Keratinocyte (primary cell): ENCODE data around the gene RBCK1. TPM values are rescaled to one million over a fixed set of nuclear protein-coding genes. Genes with fewer than 3 reads are reported as not detected.
A peak's percentile ranks its signal among the peaks of the same experiment; 100 is the strongest.

Experiments used
- DNase-seq: peaks from one replicate; pipeline ENCODE4 v3.0.0-alpha.2; 2011; ENCODE audit warnings: low read depth, missing footprints, low spot score
- FAIRE-seq: peaks from 2 replicates; lab custom pipeline; 2011; peaks lifted over from hg19 to GRCh38; lab: Jason Lieb, UNC
- H2AFZ ChIP-seq: 2 replicates; pipeline ENCODE4 v1.6.0; 2012; ENCODE audit warnings: low read length, control low read depth, inconsistent platforms; ENCODE audit not compliant: control insufficient read depth
- H3K27ac ChIP-seq: 2 replicates; pipeline ENCODE4 v1.5.1; 2011; ENCODE audit warnings: low read length; ENCODE audit not compliant: control insufficient read depth, insufficient read depth
- H3K27me3 ChIP-seq: 3 replicates; pipeline ENCODE4 v1.6.0; 2011; ENCODE audit warnings: low read length; ENCODE audit not compliant: control insufficient read depth, insufficient read depth; ENCODE audit errors: extremely low read depth
- H3K36me3 ChIP-seq, 2 experiments: 2 replicates in 1 of 2; 3 replicates in 1 of 2; pipeline ENCODE4 v1.5.1; 2011; ENCODE audit warnings: low read length in 2 of 2, mild to moderate bottlenecking in 1 of 2; ENCODE audit not compliant: control insufficient read depth in 2 of 2, insufficient read depth in 2 of 2; ENCODE audit errors: extremely low read depth in 1 of 2
- H3K4me1 ChIP-seq: 3 replicates; pipeline ENCODE4 v1.5.1; 2011; ENCODE audit warnings: low read length; ENCODE audit not compliant: control insufficient read depth, insufficient read depth; ENCODE audit errors: extremely low read depth
- H3K4me2 ChIP-seq: 3 replicates; pipeline ENCODE4 v1.6.0; 2011; ENCODE audit warnings: low read depth, low read length; ENCODE audit not compliant: control insufficient read depth, insufficient read depth; ENCODE audit errors: extremely low read depth
- H3K4me3 ChIP-seq, 3 experiments: fragments of 200-600 bp in 1 of 3; sonication (generic) in 1 of 3; 2 replicates in 2 of 3; 3 replicates in 1 of 3; pipeline ENCODE4 v1.5.1; 2011 to 2016; ENCODE audit warnings: low read length in 3 of 3, mild to moderate bottlenecking in 3 of 3, control low read depth in 2 of 3, inconsistent platforms in 1 of 3, low read depth in 1 of 3, mixed read lengths in 1 of 3, mixed run types in 1 of 3, moderate library complexity in 1 of 3; ENCODE audit not compliant: control insufficient read depth in 2 of 3, insufficient read depth in 2 of 3; ENCODE audit errors: extremely low read depth in 1 of 3
- H3K79me2 ChIP-seq: 2 replicates; pipeline ENCODE4 v1.6.0; 2012; ENCODE audit warnings: low read length; ENCODE audit not compliant: control insufficient read depth, insufficient read depth
- H3K9ac ChIP-seq: 3 replicates; pipeline ENCODE4 v1.6.0; 2011; ENCODE audit warnings: low read length; ENCODE audit not compliant: control insufficient read depth, insufficient read depth; ENCODE audit errors: extremely low read depth
- H3K9me1 ChIP-seq: 3 replicates; pipeline ENCODE4 v1.6.0; 2011; ENCODE audit warnings: low read length; ENCODE audit not compliant: control insufficient read depth, insufficient read depth; ENCODE audit errors: extremely low read depth
- H3K9me3 ChIP-seq: 2 replicates; pipeline ENCODE4 v1.5.1; 2012; ENCODE audit warnings: low read depth, low read length; ENCODE audit not compliant: control insufficient read depth
- H4K20me1 ChIP-seq: 3 replicates; pipeline ENCODE4 v1.6.0; 2011; ENCODE audit warnings: low read length; ENCODE audit not compliant: control insufficient read depth, insufficient read depth; ENCODE audit errors: extremely low read depth
- CTCF ChIP-seq, 3 experiments: IDR thresholded peaks in 1 of 3; conservative IDR thresholded peaks in 1 of 3; optimal IDR thresholded peaks in 1 of 3; 2 replicates in 2 of 3; 3 replicates in 1 of 3; pipeline versions ENCODE3 to v1.5.1; 2011; ENCODE audit warnings: low read length in 3 of 3, mild to moderate bottlenecking in 3 of 3, moderate library complexity in 2 of 3, control low read depth in 1 of 3, inconsistent platforms in 1 of 3; ENCODE audit not compliant: insufficient read depth in 2 of 3; ENCODE audit errors: extremely low read depth in 1 of 3
- EZH2 ChIP-seq: IDR thresholded peaks from one replicate; pipeline ENCODE4 v1.6.1; 2012; ENCODE audit warnings: inconsistent platforms, mild to moderate bottlenecking, low read length, moderate library complexity
- dilution Hi-C: fragments of 300-500 bp; cut with MboI; formaldehyde crosslinking; loops from one replicate; pipeline ENCODE4 v1.7.0; 2020; ENCODE audit warnings: low sequenced_read_pairs; ENCODE audit not compliant: extremely low pct_ligation_motif_present
- polyA plus RNA-seq, 5 experiments: library from polyadenylated mRNA; depleted of rRNA in 3 of 5; stranded (reverse) in 3 of 5; stranded (forward) in 1 of 5; unstranded in 1 of 5; fragments of >200 nt; gene quantifications; 1 replicate in 1 of 5; 2 replicates in 3 of 5; 3 replicates in 1 of 5; pipeline versions ENCODE4 v1.2.1 to v1.2.3, GENCODE V29; 2011 to 2012; ENCODE audit warnings: missing spikeins in 2 of 5, low read depth in 1 of 5, low replicate concordance in 1 of 5

Gene RBCK1
- polyA plus RNA-seq, 1 donor (not counting 4 experiments of a cell fraction or from before 2014, with no cell fraction given), result 136 TPM

DNA sequence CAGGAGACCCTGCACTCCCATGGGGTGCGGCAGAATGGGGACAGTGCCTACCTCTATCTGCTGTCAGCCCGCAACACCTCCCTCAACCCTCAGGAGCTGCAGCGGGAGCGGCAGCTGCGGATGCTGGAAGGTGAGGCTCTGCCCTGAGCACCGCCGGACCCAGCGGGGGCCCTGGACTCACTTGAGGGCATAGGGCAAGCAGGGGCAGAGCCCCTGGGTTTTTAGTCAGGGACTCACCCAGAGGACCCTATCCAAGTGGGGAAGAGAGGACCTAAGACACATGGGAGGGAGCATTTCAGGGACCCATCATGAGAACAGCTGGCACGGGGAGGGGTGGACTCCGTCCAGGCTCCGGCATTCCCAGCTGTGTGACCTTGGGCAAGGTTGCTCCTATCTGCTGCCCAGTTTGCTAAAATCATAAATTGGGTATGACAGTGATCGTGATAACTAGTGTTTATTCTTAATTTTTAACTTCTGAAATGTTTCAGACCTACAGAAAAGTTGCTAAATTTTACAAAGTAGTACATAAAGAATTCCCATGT, 9.8 kb downstream of the RBCK1 start:
- Histone ChIP-seq H3K4me2 (no peak overlapping the region), H3K4me1 (peaks cover 4% of the 10 kb centered on the region), H2AFZ (no peak overlapping the region), H3K9me1 (peaks cover 3% of the 10 kb centered on the region), H3K27ac (no peak overlapping the region), H3K4me3 (no peak overlapping the region), H3K9ac (no peak overlapping the region), H3K79me2 (peaks cover 15% of the 10 kb centered on the region), H3K27me3 (no peaks in the 10 kb centered on the region), H3K36me3 (peaks cover 38 to 42% of the 10 kb centered on the region in 2 experiments), H4K20me1 (peaks cover 14% of the 10 kb centered on the region), H3K9me3 (no peaks in the 10 kb centered on the region)
- dilution Hi-C loops, result no loop called here
- TF ChIP-seq EZH2, result no peak
- no peak for TF ChIP-seq CTCF (optimal IDR thresholded peaks at IDR 0.05 in 1 of 3, IDR thresholded peaks at IDR 0.05 in 1 of 3, conservative IDR thresholded peaks at IDR 0.05 in 1 of 3; ENCODE audit: extremely low read depth in 1 of 3, insufficient read depth in 2 of 3, low read length in 3 of 3)
- FAIRE-seq (no peak), DNase-seq (no peak)

GRCh38 chr20:418858-419365, 10.8 kb downstream of the RBCK1 start:
- Histone ChIP-seq H3K27ac (peak overlapping the region; percentile 20), H3K9ac (no peak overlapping the region)

More at GRCh38 chr20:418858-419365, 10.8 kb downstream of the RBCK1 start:
- no peak for DNase-seq
- dilution Hi-C loops, result no loop called here
- no peaks in the 10 kb centered on the region for H3K4me1 ChIP-seq
- TF ChIP-seq EZH2, result no peak
- H4K20me1 ChIP-seq, result peaks cover 10% of the 10 kb centered on the region
- H3K27me3 ChIP-seq, result no peaks in the 10 kb centered on the region
- H3K4me2 ChIP-seq, result no peak overlapping the region
- H3K36me3 ChIP-seq, result peaks cover 38 to 42% of the 10 kb centered on the region in 2 experiments
- H3K9me1 ChIP-seq, result no peaks in the 10 kb centered on the region
- FAIRE-seq, result no peak
- peaks cover 6% of the 10 kb centered on the region for H3K79me2 ChIP-seq
- H2AFZ ChIP-seq, result no peak overlapping the region
- no peaks in the 10 kb centered on the region for H3K9me3 ChIP-seq
- H3K4me3 ChIP-seq, result no peak overlapping the region
